Pancreas (tissue), 10 donors: ENCODE data around the gene VGF. TPM values are rescaled to one million over a fixed set of nuclear protein-coding genes. Genes with fewer than 3 reads are reported as not detected.
A peak's percentile ranks its signal among the peaks of the same experiment; 100 is the strongest.

Source experiments
- ATAC-seq, 4 donors: fragments of 200-7000 bp; cut with Tn5 transposase; one replicate each; pipeline versions ENCODE4 v1.8.0 to v1.9.1; 2020; ENCODE audit warnings: mild to moderate bottlenecking in 4 of 4, moderate library complexity in 4 of 4
- DNase-seq, 6 donors: peaks; one replicate each; pipeline ENCODE4 v3.0.0-alpha.2; 2020
- FAIRE-seq: peaks from 2 replicates; lab custom pipeline; 2012; peaks lifted over from hg19 to GRCh38; lab: Jason Lieb, UNC
- H3K27ac ChIP-seq, 4 donors: fragments of 200-600 bp; sonication (generic); 1 replicate in 3 of 4; 2 replicates in 1 of 4; pipeline versions ENCODE4 v1.5.0 to v1.8.0; 2020
- H3K27me3 ChIP-seq, 4 donors: fragments of 200-600 bp; one replicate each; pipeline ENCODE4 v1.8.0; 2021
- H3K36me3 ChIP-seq, 3 donors: fragments of 200-600 bp; sonication (generic) in 1 of 3; one replicate each; pipeline versions ENCODE4 v1.5.0 to v1.8.0; 2020 to 2021
- H3K4me1 ChIP-seq, 3 donors: fragments of 200-600 bp; one replicate each; pipeline ENCODE4 v1.8.0; 2021
- H3K4me3 ChIP-seq, 4 donors: fragments of 200-600 bp; sonication (generic) in 2 of 4; one replicate each; pipeline versions ENCODE4 v1.5.0 to v1.8.0; 2020 to 2021
- H3K9me3 ChIP-seq, 4 donors: fragments of 200-600 bp; one replicate each; pipeline ENCODE4 v1.8.0; 2021
- WGBS, 2 donors: extraction: QIAGEN DNeasy Blood & Tissue Kit; methylation state at CpG; one replicate each; pipeline ENCODE4 v1.1.7; 2013; 5-methylcytosine and 5-hydroxymethylcytosine counted together
- intact Hi-C, 3 donors: fragments of 100-400 bp; cut with DNase I; formaldehyde crosslinking; loops; one replicate each; pipeline versions ENCODE4 v1.11.1 to v1.14.2; 2022
- polyA plus RNA-seq, 2 donors: library from polyadenylated mRNA; stranded (reverse); fragments of 200-250 nt; gene quantifications; one replicate each; pipeline ENCODE4 v1.2.3, GENCODE V29; 2013
- total RNA-seq, 6 donors: library from RNA; stranded (reverse); fragmentation: NEBNext Ultra II Directional in 4 of 6; extraction: Animal tissue kit (Norgen Biotek cat#: 25700) in 4 of 6; gene quantifications; one replicate each; pipeline versions ENCODE4 v1.2.1 to v1.2.4, GENCODE V29; 2021 to 2023
- TF ChIP-seq, protein P1 (sequence below), 4 donors: fragments of 200-600 bp; sonication (generic) in 3 of 4; IDR thresholded peaks; one replicate each; pipeline versions ENCODE4 v1.5.0 to v1.8.0; 2021; ENCODE audit warnings: antibody characterized with exemption in 4 of 4
- donor health status: healthy with polysubstance abuse.
- donor health status: DM: no; HTN: no; CAD: no; lungs with moderate emphysema.
- donor health status: DM: no; HTN: no; CAD: no.
- donor health status: control.
- donor health status: control.
- donor health status: Bipolar disorder and iron deficiency.
- donor health status: DM: yes; HTN: yes; CAD: no.
- donor health status: DM: no; HTN: no; CAD: no.
- donor health status: DM: no; HTN: no; CAD: no.
- donor health status: DM: yes; HTN: yes; CAD: no.

Gene VGF
- total and polyA plus RNA-seq, 8 donors = 1.3 to 82.7 (median 22.4) TPM

DNA sequence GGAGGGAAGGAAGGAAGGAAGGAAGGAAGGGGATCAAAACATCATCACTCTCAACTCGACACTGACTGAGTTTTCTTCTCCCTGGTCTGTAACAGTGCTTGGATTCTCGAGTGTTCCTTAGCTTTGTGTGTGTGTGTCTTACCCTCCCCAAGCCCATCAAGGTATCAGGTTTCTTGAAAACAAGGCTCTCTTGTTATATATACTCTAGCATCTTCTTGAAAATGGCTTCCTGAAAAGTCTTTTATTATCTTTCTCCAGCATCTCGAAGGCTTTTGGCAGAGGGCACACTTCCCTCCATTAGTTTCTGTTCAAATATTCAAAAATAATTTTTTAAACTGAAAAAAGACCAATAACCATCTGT, 25.1 kb downstream of the VGF start:
- TF ChIP-seq, protein P1, sequence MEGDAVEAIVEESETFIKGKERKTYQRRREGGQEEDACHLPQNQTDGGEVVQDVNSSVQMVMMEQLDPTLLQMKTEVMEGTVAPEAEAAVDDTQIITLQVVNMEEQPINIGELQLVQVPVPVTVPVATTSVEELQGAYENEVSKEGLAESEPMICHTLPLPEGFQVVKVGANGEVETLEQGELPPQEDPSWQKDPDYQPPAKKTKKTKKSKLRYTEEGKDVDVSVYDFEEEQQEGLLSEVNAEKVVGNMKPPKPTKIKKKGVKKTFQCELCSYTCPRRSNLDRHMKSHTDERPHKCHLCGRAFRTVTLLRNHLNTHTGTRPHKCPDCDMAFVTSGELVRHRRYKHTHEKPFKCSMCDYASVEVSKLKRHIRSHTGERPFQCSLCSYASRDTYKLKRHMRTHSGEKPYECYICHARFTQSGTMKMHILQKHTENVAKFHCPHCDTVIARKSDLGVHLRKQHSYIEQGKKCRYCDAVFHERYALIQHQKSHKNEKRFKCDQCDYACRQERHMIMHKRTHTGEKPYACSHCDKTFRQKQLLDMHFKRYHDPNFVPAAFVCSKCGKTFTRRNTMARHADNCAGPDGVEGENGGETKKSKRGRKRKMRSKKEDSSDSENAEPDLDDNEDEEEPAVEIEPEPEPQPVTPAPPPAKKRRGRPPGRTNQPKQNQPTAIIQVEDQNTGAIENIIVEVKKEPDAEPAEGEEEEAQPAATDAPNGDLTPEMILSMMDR (IDR thresholded peaks at IDR 0.05) = no peak
- ATAC-seq = no peak
- intact Hi-C loops = loop anchor here in 2 of 3 donors (10.0 kb wide), 2 partner anchors 54 to 134 kb away; no protein-coding TSS in a partner anchor

DNA sequence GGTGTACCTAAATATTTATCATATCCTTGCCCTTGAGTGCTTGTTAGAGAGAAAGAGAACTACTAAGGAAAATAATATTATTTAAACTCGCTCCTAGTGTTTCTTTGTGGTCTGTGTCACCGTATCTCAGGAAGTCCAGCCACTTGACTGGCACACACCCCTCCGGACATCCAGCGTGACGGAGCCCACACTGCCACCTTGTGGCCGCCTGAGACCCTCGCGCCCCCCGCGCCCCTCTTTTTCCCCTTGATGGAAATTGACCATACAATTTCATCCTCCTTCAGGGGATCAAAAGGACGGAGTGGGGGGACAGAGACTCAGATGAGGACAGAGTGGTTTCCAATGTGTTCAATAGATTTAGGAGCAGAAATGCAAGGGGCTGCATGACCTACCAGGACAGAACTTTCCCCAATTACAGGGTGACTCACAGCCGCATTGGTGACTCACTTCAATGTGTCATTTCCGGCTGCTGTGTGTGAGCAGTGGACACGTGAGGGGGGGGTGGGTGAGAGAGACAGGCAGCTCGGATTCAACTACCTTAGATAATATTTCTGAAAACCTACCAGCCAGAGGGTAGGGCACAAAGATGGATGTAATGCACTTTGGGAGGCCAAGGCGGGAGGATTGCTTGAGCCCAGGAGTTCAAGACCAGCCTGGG, 27.0 kb downstream of the VGF start:
- intact Hi-C loops = no loop called here
- WGBS, 2 donors = 5 to 6% methylated on average over 16 of the region's 16 CpGs

More for the DNA sequence above, 25.1 kb downstream of the VGF start:
- Histone ChIP-seq H3K36me3 (no peaks in the 10 kb centered on the region), H3K27ac (no peak overlapping the region), H3K4me3 (no peak overlapping the region), H3K9me3 (no peaks in the 10 kb centered on the region), H3K27me3 (peaks cover 0 to 6% (median 0%) of the 10 kb centered on the region in 4 donors), H3K4me1 (peaks cover 0 to 4% (median 0%) of the 10 kb centered on the region in 3 donors)
- DNase-seq (no peak), FAIRE-seq (no peak)
- WGBS, 2 donors = 36 to 39% methylated on average over 3 of the region's 3 CpGs

DNA sequence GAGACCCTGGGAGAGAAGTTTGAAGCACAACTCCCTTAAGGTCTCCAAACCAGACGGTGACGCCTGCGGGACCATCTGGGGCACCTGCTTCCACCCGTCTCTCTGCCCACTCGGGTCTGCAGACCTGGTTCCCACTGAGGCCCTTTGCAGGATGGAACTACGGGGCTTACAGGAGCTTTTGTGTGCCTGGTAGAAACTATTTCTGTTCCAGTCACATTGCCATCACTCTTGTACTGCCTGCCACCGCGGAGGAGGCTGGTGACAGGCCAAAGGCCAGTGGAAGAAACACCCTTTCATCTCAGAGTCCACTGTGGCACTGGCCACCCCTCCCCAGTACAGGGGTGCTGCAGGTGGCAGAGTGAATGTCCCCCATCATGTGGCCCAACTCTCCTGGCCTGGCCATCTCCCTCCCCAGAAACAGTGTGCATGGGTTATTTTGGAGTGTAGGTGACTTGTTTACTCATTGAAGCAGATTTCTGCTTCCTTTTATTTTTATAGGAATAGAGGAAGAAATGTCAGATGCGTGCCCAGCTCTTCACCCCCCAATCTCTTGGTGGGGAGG, 27.6 kb downstream of the VGF start:
- Histone ChIP-seq H3K4me3 (no peak overlapping the region), H3K27ac (peak overlapping the region in 2 of 4 donors; percentile 42 to 51), H3K36me3 (no peaks in the 10 kb centered on the region), H3K9me3 (no peaks in the 10 kb centered on the region), H3K27me3 (peaks cover 0 to 6% (median 0%) of the 10 kb centered on the region in 4 donors), H3K4me1 (no peaks in the 10 kb centered on the region)
- ATAC-seq = peak in 3 of 4 donors; percentile 5 to 19 (median 8)
- intact Hi-C loops = no loop called here
- FAIRE-seq = no peak
- WGBS, 2 donors = 52 to 57% methylated on average over 9 of the region's 9 CpGs
- TF ChIP-seq, protein P1 (IDR thresholded peaks at IDR 0.05) = no peak
- DNase-seq = no peak

More for the DNA sequence above, 27.0 kb downstream of the VGF start:
- no peak overlapping the region for H3K4me3 ChIP-seq
- TF ChIP-seq, protein P1 (IDR thresholded peaks at IDR 0.05) = peak; percentile 46 to 68 (median 52)
- peaks cover 0 to 6% (median 0%) of the 10 kb centered on the region in 4 donors for H3K27me3 ChIP-seq
- DNase-seq (peak in 5 of 6 donors; percentile 67 to 83 (median 75)), FAIRE-seq (no peak), ATAC-seq (peak; percentile 90 to 96 (median 92))
- peak overlapping the region in 2 of 4 donors; percentile 42 to 51 for H3K27ac ChIP-seq
- no peaks in the 10 kb centered on the region for H3K36me3 ChIP-seq
- no peaks in the 10 kb centered on the region for H3K4me1 ChIP-seq
- H3K9me3 ChIP-seq = no peaks in the 10 kb centered on the region

DNA sequence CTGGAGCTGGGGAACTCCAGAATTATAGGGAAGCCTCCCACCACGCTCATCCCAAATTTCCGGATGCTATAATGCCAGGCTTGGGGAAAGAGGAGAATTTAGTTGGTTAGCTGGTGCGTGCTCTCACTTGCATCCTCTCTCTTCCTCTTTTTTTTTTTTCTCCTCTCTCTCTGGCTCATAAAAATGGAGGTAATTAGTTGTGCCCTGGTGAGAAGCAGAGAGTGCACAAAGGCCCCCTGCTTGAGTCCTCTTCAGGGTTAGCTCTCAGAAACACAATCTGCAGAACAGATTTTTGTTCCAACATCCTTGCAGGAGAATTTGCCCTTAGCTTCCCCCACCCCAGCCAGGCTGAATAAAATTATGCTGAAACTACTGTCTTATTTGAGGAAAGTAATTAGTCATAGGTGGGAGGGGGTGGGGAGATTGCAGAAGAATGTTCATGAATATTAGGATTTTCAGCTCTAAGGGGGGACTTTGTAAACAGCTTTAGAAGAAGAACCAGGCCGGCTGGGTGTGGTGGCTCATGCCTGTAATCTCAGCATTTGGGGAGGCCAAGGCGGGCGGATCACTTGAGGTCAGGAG, 30.9 kb downstream of the VGF start:
- no peak for FAIRE-seq
- Histone ChIP-seq H3K4me1 (no peaks in the 10 kb centered on the region), H3K4me3 (no peak overlapping the region), H3K36me3 (no peaks in the 10 kb centered on the region), H3K27me3 (peaks cover 0 to 6% (median 0%) of the 10 kb centered on the region in 4 donors), H3K27ac (no peak overlapping the region), H3K9me3 (no peaks in the 10 kb centered on the region)
- TF ChIP-seq, protein P1 (IDR thresholded peaks at IDR 0.05) = no peak
- WGBS, 2 donors = 73 to 75% methylated on average over 6 of the region's 6 CpGs
- intact Hi-C loops = no loop called here
- no peak for ATAC-seq
- no peak for DNase-seq
